ENCODE measurements around the gene PIAS4. TPM values are rescaled to one million over a fixed set of nuclear protein-coding genes. Genes with fewer than 3 reads are reported as not detected.

PIAS4 gene
- total and polyA plus RNA-seq, 2 experiments from 2014 or later, result 6.9 to 16.8 TPM

GRCh38 chr19:3968556-3969434 lies 38.7 kb upstream of the PIAS4 start:
- Histone ChIP-seq H3K4me3 (peak overlapping the region; percentile 97), H3K27ac (peak overlapping the region; percentile 95), H3F3A (ENCODE audit: insufficient read depth) (peaks cover 44% of the 10 kb centered on the region), H4K20me1 (ENCODE audit: insufficient read depth) (no peaks in the 10 kb centered on the region; the same call in 1 of the 2 replicates), H3K9me2 (ENCODE audit: insufficient read depth) (no peaks in the 10 kb centered on the region), H3K27me3 (replicated peaks; ENCODE audit: insufficient read depth) (no peaks in the 10 kb centered on the region), H3K4me1 (ENCODE audit: insufficient read depth) (peaks cover 23% of the 10 kb centered on the region), H3K4me2 (ENCODE audit: unreplicated experiment) (peak overlapping the region; percentile 100), H3K36me3 (ENCODE audit: low read depth) (peaks cover 16% of the 10 kb centered on the region; the same call in 1 of the 2 replicates), H2AFZ (no peak overlapping the region), H3K9me3 (ENCODE audit: low read depth) (no peaks in the 10 kb centered on the region), H3K79me2 (ENCODE audit: insufficient read depth) (peaks cover 58% of the 10 kb centered on the region), H3K9ac (peak overlapping the region; percentile 99)
- 2% methylated on average over 9 of the region's 9 CpGs for WGBS, 2 experiments (ENCODE audit: low coverage in 1 of 2, low lambda C conversion rate in 2 of 2, missing lambda C conversion rate in 2 of 2)
- DNase-seq, result peak; percentile 98
- TF ChIP-seq EZH2phosphoT487 (IDR thresholded peaks at IDR 0.05; ENCODE audit: insufficient read depth, low read depth) (no peak), EZH2 (IDR thresholded peaks at IDR 0.05; ENCODE audit: insufficient read depth, poor library complexity, severe bottlenecking) (no peak)
- in situ Hi-C loops (cut with MboI), result no loop called here

- H3K4me2 ChIP-seq (ENCODE audit: unreplicated experiment), result peak overlapping the region; percentile 100
- no peaks in the 10 kb centered on the region; the same call in 1 of the 2 replicates for H4K20me1 ChIP-seq (ENCODE audit: insufficient read depth)
- no peak overlapping the region for H2AFZ ChIP-seq
- H3K9me2 ChIP-seq (ENCODE audit: insufficient read depth), result no peaks in the 10 kb centered on the region
- 2 to 4% methylated on average over 23 of the region's 23 CpGs for WGBS, 2 experiments (ENCODE audit: low coverage in 1 of 2, low lambda C conversion rate in 2 of 2, missing lambda C conversion rate in 2 of 2)
- H3K79me2 ChIP-seq (ENCODE audit: insufficient read depth), result peaks cover 50% of the 10 kb centered on the region
- TF ChIP-seq EZH2phosphoT487 (IDR thresholded peaks at IDR 0.05; ENCODE audit: insufficient read depth, low read depth) (no peak), EZH2 (IDR thresholded peaks at IDR 0.05; ENCODE audit: insufficient read depth, poor library complexity, severe bottlenecking) (no peak)
- peak overlapping the region; percentile 99 for H3K9ac ChIP-seq
- peaks cover 16% of the 10 kb centered on the region; the same call in 1 of the 2 replicates for H3K36me3 ChIP-seq (ENCODE audit: low read depth)
- H3K4me3 ChIP-seq, result peak overlapping the region; percentile 97
- in situ Hi-C loops (cut with MboI), result no loop called here
- H3F3A ChIP-seq (ENCODE audit: insufficient read depth), result peaks cover 44% of the 10 kb centered on the region
- peak; percentile 92 for DNase-seq
- H3K4me1 ChIP-seq (ENCODE audit: insufficient read depth), result peaks cover 23% of the 10 kb centered on the region
- H3K27me3 ChIP-seq (replicated peaks; ENCODE audit: insufficient read depth), result no peaks in the 10 kb centered on the region
- H3K27ac ChIP-seq, result peak overlapping the region; percentile 95
- no peaks in the 10 kb centered on the region for H3K9me3 ChIP-seq (ENCODE audit: low read depth)
These were observed 37.9 kb upstream of the PIAS4 start for GRCh38 chr19:3969435-3970312.

GRCh38 chr19:3970313-3970807 lies 37.2 kb upstream of the PIAS4 start:
- Histone ChIP-seq H3K9ac (peak overlapping the region; percentile 99), H3K9me3 (ENCODE audit: low read depth) (no peaks in the 10 kb centered on the region), H3K27ac (peak overlapping the region; percentile 95), H3K36me3 (ENCODE audit: low read depth) (peaks cover 21% of the 10 kb centered on the region), H3K79me2 (ENCODE audit: insufficient read depth) (peaks cover 48% of the 10 kb centered on the region), H3K4me1 (ENCODE audit: insufficient read depth) (peaks cover 23% of the 10 kb centered on the region), H3K9me2 (ENCODE audit: insufficient read depth) (no peaks in the 10 kb centered on the region), H4K20me1 (ENCODE audit: insufficient read depth) (peaks cover 4% of the 10 kb centered on the region; the same call in 1 of the 2 replicates), H3K4me2 (ENCODE audit: unreplicated experiment) (peak overlapping the region; percentile 100), H2AFZ (no peak overlapping the region), H3K4me3 (peak overlapping the region; percentile 97), H3F3A (ENCODE audit: insufficient read depth) (peaks cover 49% of the 10 kb centered on the region), H3K27me3 (replicated peaks; ENCODE audit: insufficient read depth) (no peaks in the 10 kb centered on the region)
- peak; percentile 45 for DNase-seq
- TF ChIP-seq EZH2phosphoT487 (IDR thresholded peaks at IDR 0.05; ENCODE audit: insufficient read depth, low read depth), result no peak
- no peak for TF ChIP-seq EZH2 (IDR thresholded peaks at IDR 0.05; ENCODE audit: insufficient read depth, poor library complexity, severe bottlenecking)
- WGBS, 2 experiments (ENCODE audit: low coverage in 1 of 2, low lambda C conversion rate in 2 of 2, missing lambda C conversion rate in 2 of 2), result 1% methylated on average over 7 to 22 of the region's 22 CpGs
- in situ Hi-C loops (cut with MboI), result no loop called here
